ENCODE measurements around the gene IL6. TPM values are rescaled to one million over a fixed set of nuclear protein-coding genes. Genes with fewer than 3 reads are reported as not detected.

IL6 gene
- 7.8 and 16.3 TPM in 2 replicates for total RNA-seq

DNA sequence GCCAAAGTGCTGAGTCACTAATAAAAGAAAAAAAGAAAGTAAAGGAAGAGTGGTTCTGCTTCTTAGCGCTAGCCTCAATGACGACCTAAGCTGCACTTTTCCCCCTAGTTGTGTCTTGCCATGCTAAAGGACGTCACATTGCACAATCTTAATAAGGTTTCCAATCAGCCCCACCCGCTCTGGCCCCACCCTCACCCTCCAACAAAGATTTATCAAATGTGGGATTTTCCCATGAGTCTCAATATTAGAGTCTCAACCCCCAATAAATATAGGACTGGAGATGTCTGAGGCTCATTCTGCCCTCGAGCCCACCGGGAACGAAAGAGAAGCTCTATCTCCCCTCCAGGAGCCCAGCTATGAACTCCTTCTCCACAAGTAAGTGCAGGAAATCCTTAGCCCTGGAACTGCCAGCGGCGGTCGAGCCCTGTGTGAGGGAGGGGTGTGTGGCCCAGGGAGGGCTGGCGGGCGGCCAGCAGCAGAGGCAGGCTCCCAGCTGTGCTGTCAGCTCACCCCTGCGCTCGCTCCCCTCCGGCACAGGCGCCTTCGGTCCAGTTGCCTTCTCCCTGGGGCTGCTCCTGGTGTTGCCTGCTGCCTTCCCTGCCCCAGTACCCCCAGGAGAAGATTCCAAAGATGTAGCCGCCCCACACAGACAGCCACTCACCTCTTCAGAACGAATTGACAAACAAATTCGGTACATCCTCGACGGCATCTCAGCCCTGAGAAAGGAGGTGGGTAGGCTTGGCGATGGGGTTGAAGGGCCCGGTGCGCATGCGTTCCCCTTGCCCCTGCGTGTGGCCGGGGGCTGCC lies at the start of gene IL6:
IL6 (plus strand) TSS at position 294 of the 807 bp plus-strand sequence; CDS start at position 357, 63 bp downstream.

Other genes with a start within 250 kb of the IL6 start
- gene STEAP1B, start 227.0 kb upstream of the IL6 start, total RNA-seq, result 51.3 and 124 TPM in 2 replicates
- 71.0 and 146 TPM in 2 replicates for gene TOMM7, start 95.6 kb downstream of the IL6 start, total RNA-seq